CD14-positive monocyte (primary cell): ENCODE measurements around the gene CASQ1. TPM values are rescaled to one million over a fixed set of nuclear protein-coding genes. Genes with fewer than 3 reads are reported as not detected.

Source experiments
- DNase-seq, 3 donors: peaks; one replicate each; pipeline ENCODE4 v3.0.0-alpha.2; 2011 to 2022
- H2AFZ ChIP-seq: 2 replicates; pipeline ENCODE4 v1.6.0; 2012; ENCODE audit warnings: mild to moderate bottlenecking, low read depth, low read length, inconsistent platforms; ENCODE audit not compliant: insufficient read depth, poor library complexity, severe bottlenecking
- H3K27ac ChIP-seq, 2 donors: 1 replicate in 1 of 2; 2 replicates in 1 of 2; pipeline ENCODE4 v1.5.1; 2012 to 2013; ENCODE audit warnings: low read length in 2 of 2, control low read depth in 1 of 2, inconsistent platforms in 1 of 2, low read depth in 1 of 2, mild to moderate bottlenecking in 1 of 2
- H3K27me3 ChIP-seq, 2 donors: one replicate each; pipeline versions ENCODE4 v1.6.0 to v1.6.1; 2011 to 2013; ENCODE audit warnings: low read length in 2 of 2; ENCODE audit not compliant: control insufficient read depth in 2 of 2, insufficient read depth in 2 of 2
- H3K36me3 ChIP-seq, 2 donors: replicated peaks in 1 of 2; 1 replicate in 1 of 2; 2 replicates in 1 of 2; pipeline versions ENCODE4 v1.5.1 to v1.6.1; 2012 to 2013; ENCODE audit warnings: low read length in 2 of 2, control low read depth in 1 of 2, inconsistent platforms in 1 of 2, mild to moderate bottlenecking in 1 of 2; ENCODE audit not compliant: insufficient read depth in 2 of 2, control insufficient read depth in 1 of 2
- H3K4me1 ChIP-seq, 2 donors: 1 replicate in 1 of 2; 2 replicates in 1 of 2; pipeline versions ENCODE4 v1.5.1 to v1.6.1; 2012 to 2013; ENCODE audit warnings: low read length in 2 of 2, control low read depth in 1 of 2, inconsistent platforms in 1 of 2, mild to moderate bottlenecking in 1 of 2, moderate library complexity in 1 of 2; ENCODE audit not compliant: insufficient read depth in 2 of 2, control insufficient read depth in 1 of 2
- H3K4me2 ChIP-seq: replicated peaks from 2 replicates; pipeline ENCODE3; 2012; ENCODE audit warnings: low read length, moderate library complexity, mild to moderate bottlenecking; ENCODE audit not compliant: poor library complexity, severe bottlenecking; ENCODE audit errors: extremely low read depth
- H3K4me3 ChIP-seq, 3 experiments: fragments of 200-600 bp in 1 of 3; sonication (generic) in 1 of 3; replicated peaks in 1 of 3; 1 replicate in 2 of 3; 2 replicates in 1 of 3; pipeline ENCODE4 v1.5.1; 2011 to 2013; ENCODE audit warnings: low read length in 3 of 3, mild to moderate bottlenecking in 3 of 3, control low read depth in 2 of 3, low read depth in 2 of 3, inconsistent platforms in 1 of 3, moderate library complexity in 1 of 3
- H3K79me2 ChIP-seq: 2 replicates; pipeline ENCODE4 v1.6.0; 2012; ENCODE audit warnings: mild to moderate bottlenecking, control low read depth, inconsistent platforms, low read length, moderate library complexity; ENCODE audit not compliant: insufficient read depth
- H3K9ac ChIP-seq: 2 replicates; pipeline ENCODE4 v1.6.0; 2017; ENCODE audit warnings: low read length, mild to moderate bottlenecking; ENCODE audit not compliant: insufficient read depth, poor library complexity, severe bottlenecking
- H3K9me3 ChIP-seq, 2 donors: replicated peaks in 1 of 2; 1 replicate in 1 of 2; 2 replicates in 1 of 2; pipeline versions ENCODE4 v1.5.1 to v1.6.1; 2012 to 2013; ENCODE audit warnings: low read length in 2 of 2, control low read depth in 1 of 2; ENCODE audit not compliant: control insufficient read depth in 1 of 2, insufficient read depth in 1 of 2
- H4K20me1 ChIP-seq: 2 replicates; pipeline ENCODE4 v1.6.0; 2012; ENCODE audit warnings: mild to moderate bottlenecking, low read length, control low read depth, moderate library complexity; ENCODE audit not compliant: insufficient read depth
- H3K27ac Mint-ChIP-seq, 7 donors: one replicate each; pipeline ENCODE4 v1.8.0; 2020; ENCODE audit warnings: mild to moderate bottlenecking in 7 of 7, mixed read lengths in 7 of 7, moderate library complexity in 6 of 7, inconsistent platforms in 2 of 7
- H3K27me3 Mint-ChIP-seq, 3 donors: one replicate each; pipeline ENCODE4 v1.8.0; 2021 to 2022; ENCODE audit warnings: low read depth in 3 of 3, mild to moderate bottlenecking in 3 of 3, mixed read lengths in 3 of 3, moderate library complexity in 3 of 3, inconsistent platforms in 1 of 3
- H3K36me3 Mint-ChIP-seq, 2 donors: one replicate each; pipeline ENCODE4 v1.8.0; 2020; ENCODE audit warnings: mixed read lengths in 2 of 2, inconsistent platforms in 1 of 2, mild to moderate bottlenecking in 1 of 2
- H3K4me1 Mint-ChIP-seq: one replicate; pipeline ENCODE4 v1.8.0; 2020; ENCODE audit warnings: mild to moderate bottlenecking, mixed read lengths
- H3K4me3 Mint-ChIP-seq, 2 donors: one replicate each; pipeline ENCODE4 v1.8.0; 2020; ENCODE audit warnings: mild to moderate bottlenecking in 2 of 2, mixed read lengths in 2 of 2, moderate library complexity in 1 of 2
- H3K9me3 Mint-ChIP-seq, 7 donors: one replicate each; pipeline ENCODE4 v1.8.0; 2020 to 2022; ENCODE audit warnings: mixed read lengths in 7 of 7, mild to moderate bottlenecking in 6 of 7, moderate library complexity in 6 of 7, inconsistent platforms in 2 of 7
- CTCF ChIP-seq: fragments of 200-600 bp; IDR thresholded peaks from one replicate; pipeline ENCODE4 v1.8.0; 2022; ENCODE audit warnings: antibody characterized with exemption, mild to moderate bottlenecking
- intact Hi-C, 2 donors: fragments of 100-400 bp; cut with micrococcal nuclease; formaldehyde crosslinking; loops; one replicate each; pipeline versions ENCODE4 v1.15.0 to v1.15.1; 2023
- polyA plus RNA-seq, 3 donors: library from polyadenylated mRNA; depleted of rRNA in 1 of 3; unstranded in 2 of 3; stranded (reverse) in 1 of 3; fragments of 300-500 nt in 2 of 3; fragments of >200 nt in 1 of 3; fragmentation: Illumina TruSeq in 2 of 3; gene quantifications; 1 replicate in 2 of 3; 2 replicates in 1 of 3; pipeline ENCODE4 v1.2.3, GENCODE V29; 2012 to 2021

The CASQ1 gene
- polyA plus RNA-seq, 3 donors, result 0.09 to 11.1 TPM; not detected in 1

- H2AFZ ChIP-seq, result no peak overlapping the region
Measured at GRCh38 chr1:160251011-160251410, 60.6 kb downstream of the CASQ1 start.

More at GRCh38 chr1:160251011-160251410, 60.6 kb downstream of the CASQ1 start:
- no peak overlapping the region for H3K27ac ChIP-seq
- DNase-seq, result no peak
- H3K9ac ChIP-seq, result no peak overlapping the region
- H3K4me3 ChIP-seq, result no peak overlapping the region
- H4K20me1 ChIP-seq, result peaks cover 44% of the 10 kb centered on the region
- Mint-ChIP-seq H3K27ac (peak overlapping the region in 2 of 7 donors; percentile 34 to 60), H3K9me3 (no peaks in the 10 kb centered on the region), H3K27me3 (peaks cover 0 to 3% (median 0%) of the 10 kb centered on the region in 3 donors), H3K4me3 (no peak overlapping the region), H3K4me1 (no peaks in the 10 kb centered on the region), H3K36me3 (peaks cover 32 to 49% of the 10 kb centered on the region in 2 donors)
- H3K36me3 ChIP-seq, result peaks cover 13 to 40% of the 10 kb centered on the region in 2 donors
- peaks cover 72% of the 10 kb centered on the region for H3K79me2 ChIP-seq
- no peaks in the 10 kb centered on the region for H3K4me1 ChIP-seq
- intact Hi-C loops, result loop anchor here (5.0 to 10.0 kb wide), 3 partner anchors 146 to 164 kb away; no protein-coding TSS in a partner anchor
- no peak for TF ChIP-seq CTCF
- no peaks in the 10 kb centered on the region for H3K9me3 ChIP-seq
- no peak overlapping the region for H3K4me2 ChIP-seq
- H3K27me3 ChIP-seq, result no peaks in the 10 kb centered on the region

Other genes with a start within 250 kb of the CASQ1 start
- under 1 TPM in 1 of 3 donors, not detected in 2; 0.04 TPM for gene IGSF9, start 245.0 kb upstream of the CASQ1 start, polyA plus RNA-seq
- under 1 TPM in 1 of 3 donors, not detected in 2; 0.17 TPM for gene SLAMF9, start 236.3 kb upstream of the CASQ1 start, polyA plus RNA-seq
- gene PIGM, start 158.6 kb upstream of the CASQ1 start, polyA plus RNA-seq, result 1 to 10 TPM; 3.7 to 4.2 (median 4.0) TPM
- under 1 TPM in 1 of 3 donors, not detected in 2; 0.23 TPM for gene KCNJ10, start 120.4 kb upstream of the CASQ1 start, polyA plus RNA-seq
- not detected for gene KCNJ9, start 109.0 kb upstream of the CASQ1 start, polyA plus RNA-seq
- 10 to 100 TPM in 2 of 3 donors, 1 to 10 TPM in 1; 9.6 to 23.9 (median 10.8) TPM for gene IGSF8, start 92.0 kb upstream of the CASQ1 start, polyA plus RNA-seq
- under 1 TPM in 1 of 3 donors, not detected in 2; 0.03 TPM for gene ATP1A2, start 74.8 kb upstream of the CASQ1 start, polyA plus RNA-seq
- gene ATP1A4, start 39.0 kb upstream of the CASQ1 start, polyA plus RNA-seq, result 10 to 100 TPM in 1 of 3 donors, under 1 TPM in 1, not detected in 1; 1.00 to 16.0 TPM
- gene PEA15, start 14.8 kb downstream of the CASQ1 start, polyA plus RNA-seq, result 100 to 1,000 TPM in 1 of 3 donors, 10 to 100 TPM in 2; 23.6 to 163 (median 38.1) TPM
- 100 to 1,000 TPM in 1 of 3 donors, 10 to 100 TPM in 2; 35.5 to 205 (median 44.6) TPM for gene DCAF8, start 72.0 kb downstream of the CASQ1 start, polyA plus RNA-seq
- 10 to 100 TPM; 17.4 to 38.2 (median 37.4) TPM for gene PEX19, start 94.6 kb downstream of the CASQ1 start, polyA plus RNA-seq
- 100 to 1,000 TPM in 2 of 3 donors, 10 to 100 TPM in 1; 76.7 to 199 (median 195) TPM for gene COPA, start 152.7 kb downstream of the CASQ1 start, polyA plus RNA-seq
- 100 to 1,000 TPM; 125 to 238 (median 145) TPM for gene NCSTN, start 152.8 kb downstream of the CASQ1 start, polyA plus RNA-seq
- 1 to 10 TPM in 1 of 3 donors, not detected in 2; 1.0 TPM for gene NHLH1, start 176.5 kb downstream of the CASQ1 start, polyA plus RNA-seq
- under 1 TPM in 1 of 3 donors, not detected in 2; 0.01 TPM for gene VANGL2, start 210.0 kb downstream of the CASQ1 start, polyA plus RNA-seq